Measurements from ENCODE around the gene LUC7L3. TPM values are rescaled to one million over a fixed set of nuclear protein-coding genes. Genes with fewer than 3 reads are reported as not detected.
A peak's percentile ranks its signal among the peaks of the same experiment; 100 is the strongest.
"Not testable (repeated sequence)": the region's sequence is repeated elsewhere in the genome, so short reads cannot be mapped to it uniquely, and the experiment has no call there.

The LUC7L3 gene
- total and polyA plus RNA-seq, 12 donors = 33.7 to 188 (median 46.8) TPM

DNA sequence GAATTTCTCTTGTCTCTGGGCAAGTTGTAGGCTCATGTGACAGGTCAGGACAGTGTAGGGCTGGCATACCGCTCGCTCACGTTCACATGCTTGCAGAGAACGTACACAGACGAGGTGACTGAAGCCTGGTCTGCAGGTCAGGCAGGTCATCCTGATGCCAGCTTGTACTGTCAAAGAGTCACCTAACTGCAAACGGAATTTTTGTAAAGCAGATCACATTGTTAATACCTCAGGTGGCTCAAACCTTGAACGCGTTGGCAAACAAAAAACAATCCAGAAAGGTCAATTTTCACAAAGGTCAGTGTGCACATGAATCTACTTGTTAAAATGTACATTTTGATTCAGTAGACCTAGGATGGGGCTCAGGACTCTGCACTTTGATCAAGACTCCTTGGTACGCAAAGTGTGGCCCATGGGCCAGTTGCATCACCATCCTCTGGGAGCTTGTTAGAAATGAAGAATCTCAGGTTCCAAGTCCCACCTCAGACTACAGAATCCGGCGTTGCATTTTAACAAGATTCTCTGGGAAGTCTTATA lies 40.3 kb upstream of the LUC7L3 start:
- Histone ChIP-seq H3K36me3 (no peaks in the 10 kb centered on the region), H3K9me3 (no peaks in the 10 kb centered on the region), H3K4me3 (no peak overlapping the region), H3K4me1 (peaks cover 0 to 14% (median 6%) of the 10 kb centered on the region in 9 donors), H3K27me3 (no peaks in the 10 kb centered on the region), H3K27ac (no peak overlapping the region)
- TF ChIP-seq, protein P1, sequence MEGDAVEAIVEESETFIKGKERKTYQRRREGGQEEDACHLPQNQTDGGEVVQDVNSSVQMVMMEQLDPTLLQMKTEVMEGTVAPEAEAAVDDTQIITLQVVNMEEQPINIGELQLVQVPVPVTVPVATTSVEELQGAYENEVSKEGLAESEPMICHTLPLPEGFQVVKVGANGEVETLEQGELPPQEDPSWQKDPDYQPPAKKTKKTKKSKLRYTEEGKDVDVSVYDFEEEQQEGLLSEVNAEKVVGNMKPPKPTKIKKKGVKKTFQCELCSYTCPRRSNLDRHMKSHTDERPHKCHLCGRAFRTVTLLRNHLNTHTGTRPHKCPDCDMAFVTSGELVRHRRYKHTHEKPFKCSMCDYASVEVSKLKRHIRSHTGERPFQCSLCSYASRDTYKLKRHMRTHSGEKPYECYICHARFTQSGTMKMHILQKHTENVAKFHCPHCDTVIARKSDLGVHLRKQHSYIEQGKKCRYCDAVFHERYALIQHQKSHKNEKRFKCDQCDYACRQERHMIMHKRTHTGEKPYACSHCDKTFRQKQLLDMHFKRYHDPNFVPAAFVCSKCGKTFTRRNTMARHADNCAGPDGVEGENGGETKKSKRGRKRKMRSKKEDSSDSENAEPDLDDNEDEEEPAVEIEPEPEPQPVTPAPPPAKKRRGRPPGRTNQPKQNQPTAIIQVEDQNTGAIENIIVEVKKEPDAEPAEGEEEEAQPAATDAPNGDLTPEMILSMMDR (IDR thresholded peaks at IDR 0.05) = no peak
- DNase-seq (no peak), ATAC-seq (no peak)
- intact Hi-C loops (cut with DNase I) = loop anchor here in 3 of 10 donors (5.0 kb wide), 3 partner anchors 42 to 127 kb away; partner anchors contain the start of gene ABCC3 (in 1 of the 3)
- WGBS, 2 donors = 91 to 92% methylated on average over 11 of the region's 11 CpGs

DNA sequence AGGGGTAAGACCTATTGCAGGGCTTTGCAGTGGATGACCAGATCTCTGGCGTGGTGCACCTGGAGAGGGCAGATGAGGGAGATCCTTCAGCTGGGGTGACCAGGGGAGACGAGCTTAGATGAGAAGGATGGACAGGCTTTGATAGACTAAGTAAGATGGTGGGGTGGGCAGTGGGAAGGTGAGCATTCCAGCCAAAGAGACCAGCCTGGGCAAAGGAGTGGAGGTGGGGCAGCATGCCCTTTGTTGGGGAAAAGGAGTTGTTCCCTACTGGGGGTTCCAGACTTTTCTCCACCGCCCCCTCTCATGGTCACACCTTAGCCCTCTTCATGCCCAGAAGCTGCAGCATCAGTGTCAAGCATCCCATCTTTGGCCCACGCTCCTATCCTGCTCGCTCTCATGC lies 39.3 kb upstream of the LUC7L3 start:
- WGBS, 2 donors = 95 to 96% methylated on average over 5 of the region's 5 CpGs
- H3K9me3 ChIP-seq = no peaks in the 10 kb centered on the region
- TF ChIP-seq, protein P1 (IDR thresholded peaks at IDR 0.05) = no peak

DNA sequence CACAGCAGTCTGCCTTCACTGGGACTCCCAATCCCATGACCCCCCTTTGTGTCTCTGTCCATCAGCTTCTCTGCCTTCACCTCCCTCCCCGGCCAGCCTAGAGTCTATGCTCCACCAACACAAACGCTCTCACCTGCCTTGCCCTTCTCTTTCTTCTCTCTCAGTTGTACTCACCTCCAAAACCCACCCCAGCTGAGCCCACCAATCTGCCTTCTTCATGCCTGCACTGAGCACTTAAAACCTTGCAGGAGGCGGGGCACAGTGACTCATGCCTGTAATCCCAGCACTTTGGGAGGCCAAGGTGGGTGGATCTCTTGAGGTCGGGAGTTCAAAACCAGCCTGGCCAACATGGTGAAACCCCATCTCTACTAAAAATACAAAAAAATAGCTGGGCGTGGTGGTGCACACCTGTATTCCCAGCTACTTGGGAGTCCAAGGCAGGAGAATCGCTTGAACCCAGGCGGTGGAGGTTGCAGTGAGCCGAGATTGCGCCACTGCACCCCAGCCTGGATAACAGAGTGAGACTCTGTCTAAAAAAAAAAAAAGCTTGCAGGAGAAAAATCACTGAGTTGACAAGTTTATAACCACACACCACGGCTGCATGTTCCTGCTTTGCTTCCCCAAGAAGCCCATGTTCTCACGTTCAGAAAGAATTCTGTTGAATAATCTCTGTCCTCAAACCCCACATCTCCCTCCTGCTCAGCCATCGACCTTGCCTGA lies 38.7 kb upstream of the LUC7L3 start:
- ATAC-seq = peak in 4 of 8 donors; percentile 4 to 18 (median 12)
- intact Hi-C loops (cut with DNase I) = loop anchor here in 9 of 10 donors (1.0 to 10.0 kb wide), 7 partner anchors 48 to 196 kb away; partner anchors contain the start of genes ABCC3 (in 5 of the 9) and SPATA20 (in 5 of the 9)
- WGBS, 2 donors = 75 to 77% methylated on average over 12 of the region's 12 CpGs
- not testable (repeated sequence) for H3K4me3 ChIP-seq, H3K27me3 ChIP-seq, H3K36me3 ChIP-seq, H3K9me3 ChIP-seq, DNase-seq
- Histone ChIP-seq H3K4me1 (peaks cover 0 to 14% (median 6%) of the 10 kb centered on the region in 9 donors), H3K27ac (peak overlapping the region in 1 of 10 donors; percentile 53)

More for the DNA sequence above, 39.3 kb upstream of the LUC7L3 start:
- Histone ChIP-seq H3K27me3 (no peaks in the 10 kb centered on the region), H3K4me3 (no peak overlapping the region), H3K27ac (no peak overlapping the region), H3K4me1 (peaks cover 0 to 14% (median 6%) of the 10 kb centered on the region in 9 donors), H3K36me3 (no peaks in the 10 kb centered on the region)
- no peak for DNase-seq
- intact Hi-C loops (cut with DNase I) = loop anchor here in 8 of 10 donors (2.0 to 10.0 kb wide), 5 partner anchors 48 to 195 kb away; partner anchors contain the start of genes ABCC3 (in 5 of the 8) and SPATA20 (in 3 of the 8)
- ATAC-seq = no peak

DNA sequence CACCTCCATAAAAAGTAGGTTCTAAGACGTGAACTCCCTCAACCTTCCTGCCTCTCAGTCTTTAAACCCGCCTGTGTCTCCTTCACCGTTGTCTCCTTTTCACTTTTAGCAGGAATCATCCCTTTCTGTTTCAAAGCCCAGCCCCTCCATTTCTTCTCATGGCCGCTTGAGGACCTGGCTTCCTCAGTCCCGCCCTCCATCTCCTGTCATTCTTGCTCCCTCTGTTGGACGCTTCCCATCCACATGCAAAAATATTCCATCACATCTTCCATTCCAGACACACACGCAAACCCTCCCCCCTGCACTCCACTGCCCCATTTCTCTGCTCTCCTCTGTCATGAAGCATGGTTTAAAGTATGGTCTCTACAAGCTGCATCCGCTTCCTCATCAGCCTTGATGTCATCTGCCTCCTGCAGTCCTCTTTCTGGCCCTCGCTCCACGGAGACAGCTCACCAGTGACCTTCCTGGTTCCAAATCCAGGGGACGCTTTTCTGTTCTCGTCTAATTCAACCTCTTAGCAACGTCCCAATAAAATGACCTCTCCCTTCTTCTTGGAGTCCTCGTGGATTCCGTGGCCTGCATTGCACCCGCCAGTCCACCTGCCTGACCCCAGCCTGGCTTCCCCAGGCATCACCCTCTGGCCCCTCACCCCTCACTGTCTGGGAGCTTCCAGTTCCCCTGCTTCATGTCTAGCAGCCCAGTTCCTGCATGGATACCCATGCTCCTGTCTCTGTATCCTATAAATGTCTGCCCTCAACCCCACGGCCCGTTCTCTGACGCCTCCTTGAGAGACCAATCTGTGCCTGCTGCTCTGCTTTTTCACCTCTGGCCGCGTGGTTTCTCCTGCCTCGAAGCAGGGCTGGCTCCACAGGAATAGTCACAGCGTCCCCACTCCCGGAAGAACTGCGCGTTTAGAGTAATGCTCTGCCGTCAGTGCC lies 37.9 kb upstream of the LUC7L3 start:
- no peak overlapping the region for H3K4me3 ChIP-seq
- TF ChIP-seq, protein P1 (IDR thresholded peaks at IDR 0.05) = peak; percentile 18 to 69 (median 58)
- peak in 6 of 8 donors; percentile 53 to 84 (median 76) for ATAC-seq
- 58 to 60% methylated on average over 27 of the region's 27 CpGs for WGBS, 2 donors
- no peaks in the 10 kb centered on the region for H3K27me3 ChIP-seq
- peak in 1 of 2 donors; percentile 59 for DNase-seq
- H3K27ac ChIP-seq = peak overlapping the region in 1 of 10 donors; percentile 53
- no peaks in the 10 kb centered on the region for H3K9me3 ChIP-seq
- peaks cover 0 to 19% (median 8%) of the 10 kb centered on the region in 9 donors for H3K4me1 ChIP-seq
- intact Hi-C loops (cut with DNase I) = loop anchor here in 9 of 10 donors (1.0 to 10.0 kb wide), 7 partner anchors 49 to 197 kb away; partner anchors contain the start of genes ABCC3 (in 5 of the 9) and SPATA20 (in 5 of the 9)
- H3K36me3 ChIP-seq = no peaks in the 10 kb centered on the region
